Activated naive CD8-positive, alpha-beta T cell treated with anti-CD3 and anti-CD28 coated beads, Interleukin-2, amount 50 U/mL, for 24 hours (primary cell): ENCODE data around the gene ARRB1.

Source experiments
- ATAC-seq: fragments of 150-1000 bp; cut with Tn5 transposase; one replicate; pipeline ENCODE4 v1.10.0; 2021
- DNase-seq: peaks from one replicate; pipeline ENCODE4 v3.0.0; 2021
- H3K27ac Mint-ChIP-seq: one replicate; pipeline ENCODE4 v1.8.0; 2021; ENCODE audit warnings: mild to moderate bottlenecking, mixed read lengths
- H3K27me3 Mint-ChIP-seq: one replicate; pipeline ENCODE4 v1.8.0; 2021; ENCODE audit warnings: mixed read lengths
- H3K36me3 Mint-ChIP-seq: one replicate; pipeline ENCODE4 v1.8.0; 2021; ENCODE audit warnings: low read depth, mixed read lengths
- H3K4me1 Mint-ChIP-seq: one replicate; pipeline ENCODE4 v1.8.0; 2021; ENCODE audit warnings: mixed read lengths
- H3K4me3 Mint-ChIP-seq: one replicate; pipeline ENCODE4 v1.8.0; 2021; ENCODE audit warnings: mild to moderate bottlenecking, moderate library complexity, mixed read lengths
- H3K9me3 Mint-ChIP-seq: one replicate; pipeline ENCODE4 v1.8.0; 2021; ENCODE audit warnings: mixed read lengths

Gene ARRB1

GRCh38 chr11:75246006-75246670 lies 105.3 kb downstream of the ARRB1 start:
- Mint-ChIP-seq H3K9me3 (no peaks in the 10 kb centered on the region), H3K4me3 (no peak overlapping the region), H3K27me3 (peaks cover 23% of the 10 kb centered on the region), H3K27ac (no peak overlapping the region), H3K36me3 (no peaks in the 10 kb centered on the region), H3K4me1 (peaks cover 4% of the 10 kb centered on the region)
- ATAC-seq (no peak), DNase-seq (no peak)

- DNase-seq (no peak), ATAC-seq (no peak)
- Mint-ChIP-seq H3K36me3 (no peaks in the 10 kb centered on the region), H3K9me3 (no peaks in the 10 kb centered on the region), H3K4me3 (no peak overlapping the region), H3K27ac (no peak overlapping the region), H3K27me3 (peaks cover 23% of the 10 kb centered on the region), H3K4me1 (peaks cover 4% of the 10 kb centered on the region)
Observed at GRCh38 chr11:75245356-75246005, 106.0 kb downstream of the ARRB1 start.

GRCh38 chr11:75244052-75244814 lies 107.2 kb downstream of the ARRB1 start:
- no peaks in the 10 kb centered on the region for H3K36me3 Mint-ChIP-seq
- ATAC-seq (no peak), DNase-seq (no peak)
- H3K4me1 Mint-ChIP-seq: peaks cover 10% of the 10 kb centered on the region
- H3K9me3 Mint-ChIP-seq: no peaks in the 10 kb centered on the region
- no peak overlapping the region for H3K4me3 Mint-ChIP-seq
- peaks cover 36% of the 10 kb centered on the region for H3K27me3 Mint-ChIP-seq
- no peak overlapping the region for H3K27ac Mint-ChIP-seq

GRCh38 chr11:75242722-75243600 lies 108.5 kb downstream of the ARRB1 start:
- peaks cover 40% of the 10 kb centered on the region for H3K27me3 Mint-ChIP-seq
- H3K4me3 Mint-ChIP-seq: peak overlapping the region; percentile 70
- no peak for DNase-seq
- peaks cover 10% of the 10 kb centered on the region for H3K4me1 Mint-ChIP-seq
- H3K9me3 Mint-ChIP-seq: no peaks in the 10 kb centered on the region
- H3K27ac Mint-ChIP-seq: no peak overlapping the region
- no peaks in the 10 kb centered on the region for H3K36me3 Mint-ChIP-seq
- ATAC-seq: no peak

GRCh38 chr11:75241906-75242644 lies 109.4 kb downstream of the ARRB1 start:
- Mint-ChIP-seq H3K27me3 (peaks cover 40% of the 10 kb centered on the region), H3K27ac (no peak overlapping the region), H3K9me3 (no peaks in the 10 kb centered on the region), H3K36me3 (no peaks in the 10 kb centered on the region), H3K4me3 (peak overlapping the region; percentile 70), H3K4me1 (peaks cover 10% of the 10 kb centered on the region)
- ATAC-seq (no peak), DNase-seq (no peak)

GRCh38 chr11:75241036-75241905 lies 110.2 kb downstream of the ARRB1 start:
- H3K4me3 Mint-ChIP-seq: peak overlapping the region; percentile 70
- ATAC-seq (peak; percentile 86), DNase-seq (peak; percentile 90)
- no peaks in the 10 kb centered on the region for H3K36me3 Mint-ChIP-seq
- no peak overlapping the region for H3K27ac Mint-ChIP-seq
- H3K27me3 Mint-ChIP-seq: peaks cover 44% of the 10 kb centered on the region
- H3K9me3 Mint-ChIP-seq: no peaks in the 10 kb centered on the region
- peaks cover 10% of the 10 kb centered on the region for H3K4me1 Mint-ChIP-seq

- DNase-seq (peak; percentile 24), ATAC-seq (no peak)
- Mint-ChIP-seq H3K36me3 (no peaks in the 10 kb centered on the region), H3K4me1 (peaks cover 17% of the 10 kb centered on the region), H3K27me3 (peaks cover 50% of the 10 kb centered on the region), H3K4me3 (peak within 1 kb of the TSS; percentile 70), H3K9me3 (no peaks in the 10 kb centered on the region), H3K27ac (no peak within 1 kb of the TSS)
Observed at GRCh38 chr11:75240311-75241035, 111.0 kb downstream of the ARRB1 start, which contains the start of gene TPBGL. Gene TPBGL (plus strand): TSS chr11:75240774. CDS start chr11:75241050, 276 bp downstream.

- ATAC-seq (no peak), DNase-seq (no peak)
- no peaks in the 10 kb centered on the region for H3K9me3 Mint-ChIP-seq
- H3K27ac Mint-ChIP-seq: no peak overlapping the region
- H3K4me1 Mint-ChIP-seq: peaks cover 17% of the 10 kb centered on the region
- no peaks in the 10 kb centered on the region for H3K36me3 Mint-ChIP-seq
- peaks cover 50% of the 10 kb centered on the region for H3K27me3 Mint-ChIP-seq
- H3K4me3 Mint-ChIP-seq: peak overlapping the region; percentile 70
Observed at GRCh38 chr11:75239531-75240290, 111.8 kb downstream of the ARRB1 start.

GRCh38 chr11:75238595-75239440 lies 112.6 kb downstream of the ARRB1 start:
- H3K4me1 Mint-ChIP-seq: peaks cover 17% of the 10 kb centered on the region
- H3K9me3 Mint-ChIP-seq: no peaks in the 10 kb centered on the region
- ATAC-seq (no peak), DNase-seq (no peak)
- H3K27me3 Mint-ChIP-seq: peaks cover 52% of the 10 kb centered on the region
- H3K36me3 Mint-ChIP-seq: no peaks in the 10 kb centered on the region
- H3K4me3 Mint-ChIP-seq: no peak overlapping the region
- no peak overlapping the region for H3K27ac Mint-ChIP-seq

- no peak for DNase-seq
- H3K4me3 Mint-ChIP-seq: no peak overlapping the region
- no peak overlapping the region for H3K27ac Mint-ChIP-seq
- ATAC-seq: no peak
- peaks cover 44% of the 10 kb centered on the region for H3K27me3 Mint-ChIP-seq
- no peaks in the 10 kb centered on the region for H3K9me3 Mint-ChIP-seq
- peaks cover 13% of the 10 kb centered on the region for H3K4me1 Mint-ChIP-seq
- no peaks in the 10 kb centered on the region for H3K36me3 Mint-ChIP-seq
Observed at GRCh38 chr11:75237050-75237449, 114.4 kb downstream of the ARRB1 start.

GRCh38 chr11:75236062-75236461 lies 115.4 kb downstream of the ARRB1 start:
- ATAC-seq: no peak
- H3K9me3 Mint-ChIP-seq: no peaks in the 10 kb centered on the region
- peaks cover 44% of the 10 kb centered on the region for H3K27me3 Mint-ChIP-seq
- H3K4me3 Mint-ChIP-seq: no peak overlapping the region
- H3K27ac Mint-ChIP-seq: no peak overlapping the region
- peaks cover 13% of the 10 kb centered on the region for H3K4me1 Mint-ChIP-seq
- DNase-seq: no peak
- H3K36me3 Mint-ChIP-seq: no peaks in the 10 kb centered on the region
